ENCODE data around the gene PALMD. TPM values are rescaled to one million over a fixed set of nuclear protein-coding genes. Genes with fewer than 3 reads are reported as not detected.

Gene PALMD
- total RNA-seq, 1 experiment from 2014 or later, result not detected

- Histone ChIP-seq H3K4me2 (ENCODE audit: insufficient read depth, insufficient read length, low read length) (no peak overlapping the region), H3K4me1 (ENCODE audit: insufficient read depth, low read length) (no peaks in the 10 kb centered on the region), H3K56ac (ENCODE audit: insufficient read length, low read depth, low read length) (no peak overlapping the region), H2AK5ac (ENCODE audit: insufficient read length, low read length) (no peak overlapping the region), H3K23me2 (ENCODE audit: insufficient read length, low read depth, low read length, poor library complexity, severe bottlenecking) (no peaks in the 10 kb centered on the region), H4K20me1 (ENCODE audit: control insufficient read depth, insufficient read depth, insufficient read length) (no peaks in the 10 kb centered on the region), H3K23ac (ENCODE audit: insufficient read length, low read depth, low read length) (no peak overlapping the region), H3K79me1 (ENCODE audit: insufficient read depth, low read depth, low read length, poor library complexity, severe bottlenecking) (no peaks in the 10 kb centered on the region), H3T11ph (ENCODE audit: low read length) (no peak overlapping the region), H3K18ac (ENCODE audit: insufficient read length, low read depth, low read length) (no peak overlapping the region), H3K4ac (ENCODE audit: low read depth, low read length) (no peak overlapping the region), H2BK120ac (ENCODE audit: low read depth, low read length, poor library complexity, severe bottlenecking) (no peak overlapping the region), H3K9me3 (ENCODE audit: control insufficient read depth, low read depth, low read length) (no peaks in the 10 kb centered on the region), H3K9ac (ENCODE audit: extremely low read depth, insufficient read length, low read length) (no peak overlapping the region), H2BK5ac (ENCODE audit: insufficient read length, low read length) (no peak overlapping the region), H3K27ac (ENCODE audit: insufficient read length, low read depth, low read length) (no peak overlapping the region), H3K14ac (ENCODE audit: insufficient read depth, low read length) (no peak overlapping the region), H4K5ac (ENCODE audit: insufficient read length, low read depth, low read length) (no peak overlapping the region), H4K8ac (replicated peaks; ENCODE audit: insufficient read length, low read depth, low read length) (no peak overlapping the region), H2BK12ac (ENCODE audit: insufficient read length, low read depth, low read length) (no peak overlapping the region), H2AFZ (ENCODE audit: low read length) (no peak overlapping the region), H3K27me3 (ENCODE audit: insufficient read depth, low read length) (no peaks in the 10 kb centered on the region), H2BK20ac (ENCODE audit: low read depth, low read length, poor library complexity, severe bottlenecking) (no peak overlapping the region), H3K79me2 (ENCODE audit: insufficient read depth, low read length) (no peaks in the 10 kb centered on the region), H4K91ac (ENCODE audit: insufficient read length, low read depth, low read length) (no peak overlapping the region), H2BK15ac (ENCODE audit: low read depth, low read length) (no peak overlapping the region)
- no peak for DNase-seq
- Mint-ChIP-seq H3K4me1 (peaks cover 3 to 6% of the 10 kb centered on the region in 2 experiments), H3K9me3 (no peaks in the 10 kb centered on the region), H3K4me3 (no peak overlapping the region), H3K27me3 (ENCODE audit: low read depth) (no peaks in the 10 kb centered on the region), H3K27ac (no peak overlapping the region), H3K36me3 (ENCODE audit: insufficient read depth in 1 of 3, low read depth in 3 of 3) (no peaks in the 10 kb centered on the region)
- TF ChIP-seq CTCF (conservative IDR thresholded peaks at IDR 0.05), result no peak
- WGBS (ENCODE audit: extremely low coverage, insufficient read length, low lambda C conversion rate), result no CpG with 5 or more reads among the region's 2 CpGs
Observed at GRCh38 chr1:99677416-99677815, 31.5 kb downstream of the PALMD start.

Data from H9 (cell line).